Ovary (tissue), 9 donors: ENCODE measurements around the gene CFAP61. TPM values are rescaled to one million over a fixed set of nuclear protein-coding genes. Genes with fewer than 3 reads are reported as not detected.

ENCODE experiments used
- DNase-seq, 5 donors: peaks; one replicate each; pipeline ENCODE4 v3.0.0-alpha.2; 2019 to 2020
- H3K27ac ChIP-seq, 2 donors: fragments of 200-600 bp; one replicate each; pipeline versions ENCODE4 v1.5.1 to v1.8.0; 2019 to 2022
- H3K27me3 ChIP-seq: fragments of 200-600 bp; one replicate; pipeline ENCODE4 v1.8.0; 2022
- H3K36me3 ChIP-seq: fragments of 200-600 bp; sonication (generic); one replicate; pipeline ENCODE4 v1.5.1; 2019
- H3K4me1 ChIP-seq: one replicate; pipeline ENCODE4 v1.8.1; 2013; ENCODE audit warnings: mild to moderate bottlenecking, moderate library complexity; ENCODE audit not compliant: insufficient read depth
- H3K4me3 ChIP-seq: fragments of 200-600 bp; sonication (generic); one replicate; pipeline ENCODE4 v1.5.1; 2017
- H3K9me3 ChIP-seq, 2 donors: fragments of 200-600 bp in 1 of 2; sonication (generic) in 1 of 2; one replicate each; pipeline versions ENCODE4 v1.5.1 to v1.8.1; 2013 to 2019; ENCODE audit warnings: mild to moderate bottlenecking in 1 of 2, moderate library complexity in 1 of 2
- CTCF ChIP-seq, 3 donors: fragments of 450-650 bp in 2 of 3; fragments of 200-600 bp in 1 of 3; IDR thresholded peaks; one replicate each; pipeline versions ENCODE4 v1.5.1 to v1.8.0; 2016 to 2022; ENCODE audit warnings: antibody characterized with exemption in 3 of 3, mild to moderate bottlenecking in 1 of 3
- EP300 ChIP-seq: sonication (generic); formaldehyde crosslinking; IDR thresholded peaks from one replicate; pipeline ENCODE4 v1.6.1; 2017; ENCODE audit warnings: antibody characterized with exemption
- POLR2A ChIP-seq: fragments of 450-650 bp; IDR thresholded peaks from one replicate; pipeline ENCODE4 v1.6.1; 2017; ENCODE audit warnings: antibody characterized with exemption, mild to moderate bottlenecking, moderate library complexity
- WGBS, 3 donors: extraction: QIAGEN DNeasy Blood & Tissue Kit in 1 of 3; methylation state at CpG; one replicate each; pipeline versions ENCODE4 v1.1.5 to v1.1.7; 2013 to 2017; 5-methylcytosine and 5-hydroxymethylcytosine counted together
- intact Hi-C, 4 donors: fragments of 100-400 bp; cut with DNase I; formaldehyde crosslinking; loops; one replicate each; pipeline versions ENCODE4 v1.11.0 to v1.15.1; 2022 to 2023
- polyA plus RNA-seq, 2 donors: library from polyadenylated mRNA; stranded (reverse); fragments of 200-250 nt in 1 of 2; fragments of 350-450 nt in 1 of 2; fragmentation: Illumina TruSeq in 1 of 2; extraction: RNeasy Lipid Tissue Mini Kit (QIAGEN cat#74804) in 1 of 2; gene quantifications; one replicate each; pipeline ENCODE4 v1.2.3, GENCODE V29; 2013 to 2014
- total RNA-seq, 7 donors: library from RNA; depleted of rRNA in 2 of 7; stranded (reverse); fragments of >200 nt in 2 of 7; fragmentation: NEBNext Ultra II Directional in 3 of 7; extraction: Animal tissue kit (Norgen Biotek cat#: 25700) in 3 of 7; gene quantifications; one replicate each; pipeline versions ENCODE4 v1.1.0 to v1.2.4, GENCODE V29; 2016 to 2023
- donor health status: DM: no; HTN: no; CAD: no; lungs with moderate emphysema.
- donor health status: DM: no; HTN: no; CAD: no.
- donor health status: Bipolar disorder and iron deficiency.
- donor health status: DM: yes; HTN: yes; CAD: no.
- donor health status: DM: no; HTN: no; CAD: no.
- donor health status: DM: yes; HTN: yes; CAD: no.

Gene CFAP61
- total and polyA plus RNA-seq, 9 donors, result 0.12 to 13.1 (median 0.96) TPM; not detected in 1

DNA sequence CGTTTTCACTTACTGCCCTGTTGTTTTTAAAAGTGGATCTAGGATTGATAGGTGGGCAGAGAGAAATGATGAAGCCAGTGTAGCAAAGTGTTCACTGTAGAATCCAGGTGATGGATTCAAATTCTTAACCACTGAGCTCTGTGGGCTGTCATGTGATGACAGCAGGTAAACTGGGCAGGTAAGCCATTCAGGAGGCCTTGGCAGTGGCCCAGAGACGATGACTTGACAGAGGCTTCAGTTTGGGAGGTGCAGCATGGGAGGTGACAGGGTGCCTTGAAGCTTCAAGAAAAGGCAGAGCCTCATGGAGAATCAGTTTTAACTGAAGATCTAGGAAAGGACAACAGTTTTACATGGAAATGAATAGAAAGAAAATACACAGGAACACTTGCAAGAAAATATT is 33.2 kb upstream of the CFAP61 start:
- WGBS, 3 donors, result 57 to 73% (median 68%) methylated on average over 2 of the region's 2 CpGs
- intact Hi-C loops, result no loop called here

DNA sequence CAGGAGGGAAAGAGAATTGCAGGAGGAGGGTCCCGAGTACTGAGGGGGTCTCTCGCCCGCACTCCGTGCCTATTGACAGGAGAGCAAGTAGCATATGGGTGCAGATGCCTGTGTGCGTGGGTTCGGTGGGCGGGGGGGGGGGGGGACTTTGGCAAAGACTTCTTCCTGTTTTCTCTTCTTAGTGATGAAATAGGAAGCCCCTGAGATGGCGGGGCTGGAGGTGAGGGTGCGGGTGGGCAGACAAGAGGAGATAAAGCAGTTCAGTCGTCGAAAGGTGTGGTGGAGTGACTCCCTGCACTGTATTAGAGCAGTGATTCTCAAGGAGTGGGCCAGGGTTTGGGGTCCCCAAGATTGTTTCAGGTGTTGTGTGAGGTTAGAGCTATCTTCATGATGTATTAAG is 31.4 kb upstream of the CFAP61 start:
- intact Hi-C loops, result no loop called here
- no peaks in the 10 kb centered on the region for H3K36me3 ChIP-seq
- no peak for TF ChIP-seq EP300
- no peak for TF ChIP-seq CTCF (IDR thresholded peaks at IDR 0.05)
- no peak for TF ChIP-seq POLR2A
- 82 to 88% (median 84%) methylated on average over 11 of the region's 11 CpGs for WGBS, 3 donors
- no peaks in the 10 kb centered on the region for H3K27me3 ChIP-seq
- H3K4me1 ChIP-seq, result peaks cover 11% of the 10 kb centered on the region
- H3K9me3 ChIP-seq, result no peaks in the 10 kb centered on the region
- DNase-seq, result no peak
- H3K4me3 ChIP-seq, result no peak overlapping the region
- H3K27ac ChIP-seq, result no peak overlapping the region

More for the DNA sequence above, 33.2 kb upstream of the CFAP61 start:
- Histone ChIP-seq H3K4me3 (no peak overlapping the region), H3K27me3 (no peaks in the 10 kb centered on the region), H3K4me1 (peaks cover 11% of the 10 kb centered on the region), H3K27ac (no peak overlapping the region), H3K9me3 (no peaks in the 10 kb centered on the region), H3K36me3 (no peaks in the 10 kb centered on the region)
- TF ChIP-seq CTCF (IDR thresholded peaks at IDR 0.05), result no peak
- TF ChIP-seq POLR2A, result no peak
- no peak for TF ChIP-seq EP300
- no peak for DNase-seq

DNA sequence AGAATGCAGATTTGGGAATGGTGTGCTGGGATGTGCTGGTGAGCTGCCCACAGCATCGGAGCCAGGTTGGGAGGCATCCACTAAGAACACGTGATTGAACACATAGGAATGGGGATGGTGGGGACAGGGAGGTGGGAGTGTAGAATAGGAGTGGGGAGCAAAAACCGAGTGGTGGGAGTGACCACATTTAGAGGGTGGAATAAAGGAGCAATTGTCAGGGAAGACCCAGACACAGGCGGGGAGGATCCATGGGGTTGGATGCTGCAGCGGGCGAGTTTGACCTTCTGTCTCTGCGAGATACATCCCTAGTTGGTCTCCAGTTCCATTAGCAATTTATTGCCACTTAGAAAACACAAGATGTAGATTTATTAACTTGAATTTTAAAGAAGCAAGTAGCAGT is 30.5 kb upstream of the CFAP61 start:
- Histone ChIP-seq H3K9me3 (no peaks in the 10 kb centered on the region), H3K4me1 (peaks cover 11% of the 10 kb centered on the region), H3K27ac (no peak overlapping the region), H3K36me3 (no peaks in the 10 kb centered on the region), H3K27me3 (no peaks in the 10 kb centered on the region), H3K4me3 (no peak overlapping the region)
- intact Hi-C loops, result no loop called here
- TF ChIP-seq EP300 (no peak), POLR2A (no peak), CTCF (IDR thresholded peaks at IDR 0.05) (no peak)
- WGBS, 3 donors, result 39 to 57% (median 53%) methylated on average over 7 of the region's 7 CpGs
- DNase-seq, result no peak

DNA sequence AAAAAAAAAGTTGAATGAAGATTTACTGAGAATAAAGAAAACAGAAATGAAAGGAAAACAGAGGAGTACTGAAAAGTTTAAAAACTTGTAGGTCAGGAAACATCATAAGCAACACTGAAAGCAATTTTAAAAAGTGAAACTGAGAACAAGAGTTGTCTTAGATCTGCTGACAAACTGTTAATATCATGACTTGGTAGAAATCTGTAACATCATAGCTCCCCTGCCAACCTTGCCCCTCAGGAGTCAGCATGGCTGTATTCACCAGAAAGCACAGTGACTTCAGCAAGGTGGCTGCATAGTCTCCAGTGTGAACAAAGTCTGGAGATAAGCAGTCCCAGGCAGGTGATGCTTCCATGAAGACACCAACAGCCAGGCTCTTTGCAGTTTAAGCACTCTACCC is 29.8 kb upstream of the CFAP61 start:
- DNase-seq, result no peak

More for the DNA sequence above, 29.8 kb upstream of the CFAP61 start:
- Histone ChIP-seq H3K27me3 (no peaks in the 10 kb centered on the region), H3K36me3 (no peaks in the 10 kb centered on the region), H3K4me1 (peaks cover 11% of the 10 kb centered on the region), H3K27ac (no peak overlapping the region), H3K4me3 (no peak overlapping the region), H3K9me3 (no peaks in the 10 kb centered on the region)
- no peak for TF ChIP-seq EP300
- TF ChIP-seq POLR2A, result no peak
- TF ChIP-seq CTCF (IDR thresholded peaks at IDR 0.05), result no peak
- intact Hi-C loops, result no loop called here
